ENCODE measurements around the gene TNFRSF8.
A peak's percentile ranks its signal among the peaks of the same experiment; 100 is the strongest.

The TNFRSF8 gene

DNA sequence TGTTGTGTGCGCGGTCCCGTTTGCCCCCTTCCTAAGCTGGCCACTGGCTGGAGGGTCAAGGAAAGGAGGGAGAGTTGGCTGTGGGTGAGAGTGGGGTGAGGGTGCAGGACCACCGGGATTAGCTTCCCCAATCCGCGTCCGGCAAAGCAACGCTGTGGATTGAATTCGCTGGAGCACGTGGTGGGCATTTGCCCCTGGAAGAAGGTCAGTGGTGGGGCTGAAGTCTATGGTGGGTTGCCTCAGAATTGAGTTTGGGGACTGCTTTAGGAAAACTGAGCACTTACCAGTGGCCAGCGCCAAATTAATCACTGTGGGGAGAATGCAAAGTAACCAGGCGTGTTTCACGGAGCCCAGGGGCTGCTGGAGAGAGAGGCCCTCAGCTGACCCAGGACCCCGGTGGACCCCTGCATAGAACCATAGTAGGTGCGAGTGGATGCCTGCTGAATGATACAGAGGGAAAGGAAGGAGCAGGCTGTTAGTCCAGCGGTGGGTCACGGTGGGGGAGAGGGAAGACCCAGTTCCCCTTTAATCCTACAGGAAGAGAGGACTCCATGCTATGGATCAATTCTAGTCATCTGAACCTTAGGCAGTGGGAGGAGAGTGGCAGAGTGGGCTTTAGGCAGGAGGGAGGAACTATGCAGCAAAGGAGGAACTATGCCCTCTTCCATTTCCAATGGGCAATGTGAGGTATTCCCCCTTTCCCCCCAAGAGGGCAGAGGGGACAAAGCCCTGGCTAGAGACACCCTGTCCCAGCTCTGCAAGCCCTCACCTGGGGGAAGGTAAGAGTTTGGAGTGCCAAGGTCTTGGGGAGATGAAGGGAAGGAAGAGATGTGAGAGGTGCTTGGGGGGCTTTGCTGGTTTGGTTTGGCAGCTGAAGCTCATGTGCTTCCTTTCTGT, 1.2 kb downstream of the TNFRSF8 start:
- DNase-seq: no peak

DNA sequence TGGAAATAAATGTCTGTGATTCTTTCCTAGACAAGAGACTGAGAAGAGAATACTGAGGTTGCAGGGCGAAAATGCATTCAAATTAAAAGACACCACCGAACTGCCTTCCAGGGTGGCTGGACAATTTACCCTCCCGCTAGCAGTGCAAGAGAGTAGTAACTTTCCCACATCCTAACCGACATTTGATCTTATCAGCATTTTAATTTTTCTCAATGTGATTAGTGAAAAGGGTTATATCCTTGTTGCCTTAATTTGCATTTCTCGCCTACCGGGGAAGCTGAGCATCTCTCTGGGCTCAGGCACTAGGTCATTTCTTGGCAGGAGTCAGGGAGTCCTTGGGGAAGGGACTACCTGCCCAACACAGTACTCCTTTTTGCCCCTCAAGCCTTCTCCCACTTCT, 2.8 kb downstream of the TNFRSF8 start:
- no peak for DNase-seq

DNA sequence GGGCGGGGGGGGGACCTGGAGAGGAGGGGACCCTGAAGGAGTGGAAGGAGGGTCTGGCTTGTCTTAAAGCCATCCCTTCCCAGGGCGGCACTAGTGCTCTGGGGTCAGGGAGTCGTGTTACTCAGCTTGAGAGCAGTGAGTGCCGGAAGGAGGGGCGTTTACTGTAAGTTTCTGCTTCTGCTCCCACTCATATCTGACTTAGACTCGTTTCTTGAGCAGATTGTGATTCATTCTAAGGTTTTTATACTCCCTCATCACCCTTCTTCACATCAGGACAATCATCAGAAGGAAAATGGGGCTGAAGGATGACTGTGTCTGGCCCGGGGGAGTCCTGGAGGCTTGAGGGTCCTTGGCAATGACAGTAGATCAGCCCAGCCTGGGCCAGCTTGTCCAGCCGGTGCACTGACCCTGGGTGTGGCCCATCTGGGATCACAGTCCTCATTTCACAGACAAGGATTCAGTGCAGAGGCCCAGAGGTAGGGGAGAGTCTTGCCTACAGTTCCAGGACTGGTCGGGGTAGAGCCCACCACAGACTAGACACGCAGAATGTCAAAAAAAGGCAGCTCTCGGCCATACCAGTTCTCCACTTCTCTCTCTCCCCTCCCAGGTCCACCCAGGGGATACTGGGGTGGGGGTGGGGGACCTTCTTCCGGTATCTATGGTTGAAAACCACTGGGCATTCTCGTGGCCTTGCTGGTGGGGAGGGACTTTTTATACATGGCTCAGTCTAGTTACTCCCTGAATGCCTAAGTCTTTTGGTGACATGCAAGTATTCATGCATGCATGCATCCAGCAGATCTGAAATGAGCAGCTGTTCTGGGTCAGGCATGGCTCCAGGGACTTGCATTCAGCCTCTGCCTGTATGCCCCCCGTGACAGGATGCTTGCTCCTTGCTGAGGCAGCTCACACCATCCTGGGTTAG, 5.1 kb downstream of the TNFRSF8 start:
- no peak for DNase-seq

DNA sequence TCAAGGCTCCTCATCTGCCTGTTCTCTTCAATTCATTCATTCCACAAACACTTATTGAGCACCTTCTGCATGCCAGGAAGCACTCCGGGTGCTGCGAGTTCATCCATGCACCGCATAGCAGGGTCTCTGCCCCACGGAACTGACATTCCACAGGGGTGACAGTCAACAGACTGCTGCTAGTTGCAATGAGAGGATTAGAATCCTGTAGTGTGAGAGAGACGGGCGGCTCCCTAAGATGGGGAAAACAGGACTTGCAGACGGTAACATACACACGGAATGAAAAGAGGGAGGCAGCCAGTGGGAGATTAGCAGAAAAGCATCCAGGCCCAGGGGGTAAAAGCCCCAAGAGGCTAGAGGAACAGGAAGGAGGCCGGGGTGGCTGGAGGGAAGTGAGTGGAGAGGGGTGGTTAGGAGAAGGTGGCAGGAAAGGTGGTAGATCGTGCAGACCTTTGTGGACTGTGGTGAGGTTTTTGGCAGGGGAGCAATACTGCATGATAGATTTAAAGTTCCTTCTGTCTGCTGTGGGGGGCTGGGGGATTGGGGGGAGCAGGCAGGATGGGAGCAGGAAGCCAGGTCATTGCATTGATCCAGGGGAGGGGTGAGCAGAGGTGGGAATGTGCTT, 6.6 kb downstream of the TNFRSF8 start:
- no peak for DNase-seq

DNA sequence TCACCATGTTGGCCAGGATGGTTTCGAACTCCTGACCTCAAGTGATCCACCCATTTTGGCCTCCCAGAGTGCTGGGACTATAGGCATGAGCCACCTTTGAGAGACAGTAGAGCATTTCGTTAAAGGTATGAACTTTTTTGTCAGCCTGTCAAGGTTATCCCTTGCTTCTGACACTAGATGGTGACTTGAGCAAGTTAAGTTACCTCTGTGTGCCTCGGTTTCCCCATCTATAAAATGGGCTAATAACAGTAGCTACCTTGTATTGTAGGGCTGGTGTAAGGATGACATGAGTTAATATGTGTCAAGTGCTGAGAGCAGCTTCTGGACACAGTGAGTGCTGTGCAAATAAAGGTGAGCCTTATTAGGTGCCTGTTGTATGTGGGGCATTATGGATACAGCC, 8.8 kb downstream of the TNFRSF8 start:
- no peak for DNase-seq

DNA sequence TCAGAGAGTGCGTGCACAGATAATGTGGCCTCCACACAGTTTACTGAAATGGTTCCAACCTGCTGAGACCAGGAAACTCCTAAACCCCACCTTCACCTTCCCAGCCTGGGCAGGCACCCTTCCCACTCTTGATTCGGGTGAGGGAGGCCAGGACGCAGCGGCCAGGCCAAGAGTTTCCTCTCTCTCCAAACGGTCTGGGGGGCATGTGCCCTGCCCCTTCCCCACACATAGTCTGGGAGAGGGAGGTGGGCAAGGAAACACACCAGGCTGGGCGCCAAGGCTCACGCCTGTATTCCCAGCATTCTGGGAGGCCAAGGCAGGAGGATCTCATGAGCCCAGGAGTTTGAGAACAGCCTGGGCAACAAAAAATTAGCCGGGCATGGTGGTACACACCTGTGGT, 9.6 kb downstream of the TNFRSF8 start:
- no peak for DNase-seq

DNA sequence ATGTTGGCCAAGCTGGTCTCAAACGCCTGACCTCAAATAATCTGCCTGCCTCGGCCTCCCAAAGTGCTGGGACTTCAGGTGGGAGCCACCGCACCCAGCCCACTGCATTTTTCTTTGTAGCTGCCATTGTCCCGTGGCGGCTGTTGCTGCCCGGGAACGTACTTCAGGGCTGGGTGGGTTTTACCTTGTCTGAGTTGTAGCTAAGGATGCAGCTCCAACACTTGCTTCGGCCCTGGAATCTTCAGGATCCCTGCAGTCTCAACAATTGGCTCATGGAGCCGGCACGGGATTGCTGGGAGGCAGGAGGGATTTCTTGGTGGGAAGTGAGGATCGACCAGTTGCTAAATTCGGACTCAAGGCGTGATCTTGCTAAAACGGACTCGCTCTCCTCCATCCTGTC, 10.7 kb downstream of the TNFRSF8 start:
- no peak for DNase-seq

DNA sequence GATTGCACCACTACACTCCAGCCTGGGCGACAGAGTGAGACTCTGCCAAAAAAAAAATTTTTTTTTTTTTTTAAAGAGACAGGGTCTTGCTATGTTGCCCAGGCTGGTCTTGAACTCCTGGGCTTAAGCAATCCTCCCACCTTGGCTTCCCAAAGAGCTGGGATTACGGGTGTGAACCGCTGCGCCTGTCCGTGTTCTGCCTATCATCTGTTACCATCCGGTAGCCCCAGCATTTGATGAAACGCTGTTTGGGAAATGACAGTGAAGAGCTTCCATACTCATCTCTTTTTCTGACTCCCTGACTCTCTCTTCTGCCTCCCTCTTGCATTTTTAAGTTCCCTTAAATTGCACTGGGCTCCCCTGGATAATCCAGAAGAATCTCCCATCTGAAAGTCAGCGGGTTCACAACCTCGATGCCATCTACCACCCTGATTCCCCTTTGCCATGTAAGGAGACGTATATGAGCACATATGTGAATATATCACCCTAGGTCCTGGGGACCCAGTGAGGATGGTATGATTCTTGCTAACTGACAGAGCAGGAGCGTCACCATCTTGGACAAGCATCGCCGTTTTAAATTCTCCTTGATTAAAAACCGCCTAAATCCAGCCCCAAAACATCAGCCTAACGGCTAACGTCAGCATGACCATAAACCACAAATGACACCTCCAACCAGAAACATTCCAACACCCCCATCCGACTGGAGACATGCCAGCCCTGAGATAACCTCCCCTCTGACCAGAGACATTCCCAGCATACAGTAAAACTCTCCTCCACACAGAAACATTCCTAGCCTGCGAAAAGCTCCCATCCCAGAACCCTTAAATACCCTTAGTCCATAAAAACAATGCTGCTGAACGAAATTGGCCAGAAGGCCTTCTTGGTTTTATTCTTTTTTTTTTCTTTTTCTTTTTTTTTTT, 12.4 kb downstream of the TNFRSF8 start:
- DNase-seq: no peak

DNA sequence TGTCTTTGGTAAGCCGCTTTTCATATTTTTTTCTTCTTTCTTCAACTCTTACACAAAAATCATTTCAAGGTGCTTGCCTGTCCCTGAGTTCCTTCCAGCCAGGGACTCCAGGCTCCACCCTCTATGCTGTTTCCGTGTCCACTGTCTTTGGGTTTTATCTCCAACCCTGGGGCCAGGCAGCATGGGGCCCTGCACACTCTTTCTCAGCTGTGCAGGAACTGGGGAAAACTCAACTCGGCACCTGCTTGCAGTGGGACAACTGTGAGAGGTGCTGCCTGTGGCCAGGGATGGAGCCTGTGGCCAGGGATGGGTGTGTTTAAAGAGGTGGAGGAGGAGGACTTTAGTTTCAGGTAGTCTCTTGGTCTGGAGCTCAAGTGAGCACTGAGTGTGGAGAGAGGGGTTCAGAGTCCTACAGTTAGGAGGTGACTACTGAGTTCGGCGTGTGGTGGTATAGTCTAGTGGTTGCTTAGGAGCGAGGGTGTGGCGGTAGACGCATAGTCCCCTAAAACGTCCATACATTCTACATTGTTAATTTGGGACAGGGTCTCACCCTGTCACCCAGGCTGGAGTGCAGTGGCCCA, 13.4 kb downstream of the TNFRSF8 start:
- DNase-seq: no peak

DNA sequence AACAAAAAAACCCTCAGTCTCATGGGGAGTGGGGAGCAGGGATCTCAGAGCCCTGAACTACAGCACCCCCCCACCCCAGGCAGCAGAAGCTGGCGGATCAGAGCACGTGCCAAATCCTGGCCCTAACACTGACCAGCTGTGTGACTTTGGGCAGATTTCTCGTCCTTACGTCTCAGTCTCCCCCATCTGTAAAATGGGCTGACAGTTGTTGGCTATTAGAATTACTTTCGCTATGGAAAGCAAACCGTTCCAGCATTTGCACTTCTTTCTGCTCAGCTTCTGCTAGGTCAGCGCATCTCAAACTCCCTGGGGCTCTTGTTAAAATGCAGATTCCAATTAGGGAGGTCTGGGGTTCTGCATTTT, 15.5 kb downstream of the TNFRSF8 start:
- DNase-seq: no peak

DNA sequence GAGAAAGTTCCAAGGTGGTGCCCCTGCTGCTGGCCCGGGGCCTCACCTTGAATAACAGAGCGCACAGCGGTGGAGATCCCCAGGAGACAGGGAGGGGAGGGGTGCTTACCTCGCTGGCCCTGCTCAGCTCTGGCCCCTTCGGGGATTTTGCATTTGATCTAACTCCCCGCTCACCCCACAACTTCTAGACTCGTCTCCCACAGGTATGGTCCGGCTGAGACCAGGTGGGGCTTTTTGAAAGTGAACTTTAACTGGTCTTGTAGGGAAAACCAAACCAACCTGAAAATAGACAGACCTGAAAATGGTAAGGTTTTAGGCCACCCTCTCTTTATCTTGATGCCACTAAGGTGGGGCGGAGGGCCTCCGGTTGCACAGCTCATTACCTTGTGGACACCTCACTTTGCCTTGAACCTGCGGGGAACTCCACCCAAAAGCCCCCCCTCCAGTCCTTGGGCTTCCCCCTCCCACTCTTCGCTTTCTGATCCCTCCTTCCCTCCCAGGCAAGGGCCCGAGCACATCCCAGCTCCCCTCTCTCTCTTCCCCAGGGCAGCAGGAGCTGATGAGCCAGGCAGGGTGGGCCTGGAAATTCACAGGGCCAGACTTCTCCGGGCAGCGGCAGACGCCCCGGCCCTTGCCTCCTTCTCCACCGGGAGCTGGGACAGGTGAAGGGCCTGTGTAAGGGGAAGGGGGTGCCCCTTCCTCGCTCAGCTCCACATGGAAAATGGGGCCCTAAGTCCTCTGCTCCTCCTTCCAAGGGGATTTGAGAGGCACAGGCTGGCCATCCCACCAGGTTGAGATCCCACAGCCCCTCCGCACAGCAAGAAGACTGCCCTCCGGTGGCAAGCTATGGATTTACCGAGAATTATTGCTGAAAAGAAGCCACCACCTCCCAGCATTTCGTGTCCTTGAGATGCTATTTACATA, 16.1 kb downstream of the TNFRSF8 start:
- no peak for DNase-seq

DNA sequence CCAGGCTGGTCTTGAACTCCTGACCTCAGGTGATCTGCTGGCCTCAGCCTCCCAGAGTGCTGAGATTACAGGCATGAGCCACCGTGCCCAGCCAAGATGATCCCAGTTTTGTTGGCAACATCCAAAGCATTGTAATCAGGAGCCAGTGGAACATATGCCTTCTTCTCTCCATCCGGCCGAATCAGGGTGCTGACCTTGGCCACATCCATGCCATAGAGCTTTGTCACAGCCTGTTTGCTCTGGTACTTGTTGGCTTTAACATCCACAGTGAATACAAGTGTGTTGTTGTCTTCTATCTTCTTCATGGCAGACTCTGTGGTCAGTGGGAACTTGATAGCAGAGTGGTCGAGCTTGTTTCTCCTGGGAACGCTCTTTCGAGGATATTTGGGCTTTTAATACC, 17.1 kb downstream of the TNFRSF8 start:
- DNase-seq: no peak

DNA sequence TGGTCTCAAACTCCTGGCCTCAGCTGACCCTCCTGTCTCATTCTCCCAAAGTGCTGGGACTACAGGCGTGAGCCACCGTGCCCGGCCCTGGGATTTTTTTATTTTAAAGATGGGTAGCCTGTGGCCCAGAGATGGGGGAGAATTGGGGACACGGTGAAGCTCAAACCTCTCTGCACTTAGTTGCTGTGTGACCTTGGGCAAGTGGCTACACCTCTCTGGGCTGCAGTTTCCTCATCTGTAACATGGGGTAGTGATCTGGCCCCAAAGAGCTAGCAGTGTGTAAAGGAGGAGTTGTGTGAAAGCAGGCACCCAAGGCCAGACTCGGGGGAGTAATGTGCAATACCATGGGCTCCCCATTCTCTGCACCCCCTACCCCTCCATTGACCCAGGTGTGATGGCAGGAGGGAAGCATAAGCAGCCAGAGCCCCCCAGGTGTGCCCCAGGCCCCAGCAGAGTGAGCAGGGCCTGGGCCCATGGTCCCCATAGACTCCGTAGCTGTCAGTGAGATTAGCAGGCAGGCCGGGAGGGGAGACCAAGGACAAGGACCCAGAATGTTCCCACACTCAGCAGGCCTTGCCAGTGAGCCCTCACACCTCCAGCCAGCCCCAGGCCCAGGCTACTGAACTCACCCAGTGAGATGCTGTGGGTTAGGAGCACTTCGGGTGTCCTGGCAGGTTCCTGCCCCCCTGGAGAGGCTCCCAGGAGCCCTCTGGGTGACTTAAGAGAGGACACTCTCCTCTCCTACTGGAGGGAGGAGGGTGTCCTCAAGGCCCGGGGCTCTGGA, 17.9 kb downstream of the TNFRSF8 start:
- DNase-seq: no peak

DNA sequence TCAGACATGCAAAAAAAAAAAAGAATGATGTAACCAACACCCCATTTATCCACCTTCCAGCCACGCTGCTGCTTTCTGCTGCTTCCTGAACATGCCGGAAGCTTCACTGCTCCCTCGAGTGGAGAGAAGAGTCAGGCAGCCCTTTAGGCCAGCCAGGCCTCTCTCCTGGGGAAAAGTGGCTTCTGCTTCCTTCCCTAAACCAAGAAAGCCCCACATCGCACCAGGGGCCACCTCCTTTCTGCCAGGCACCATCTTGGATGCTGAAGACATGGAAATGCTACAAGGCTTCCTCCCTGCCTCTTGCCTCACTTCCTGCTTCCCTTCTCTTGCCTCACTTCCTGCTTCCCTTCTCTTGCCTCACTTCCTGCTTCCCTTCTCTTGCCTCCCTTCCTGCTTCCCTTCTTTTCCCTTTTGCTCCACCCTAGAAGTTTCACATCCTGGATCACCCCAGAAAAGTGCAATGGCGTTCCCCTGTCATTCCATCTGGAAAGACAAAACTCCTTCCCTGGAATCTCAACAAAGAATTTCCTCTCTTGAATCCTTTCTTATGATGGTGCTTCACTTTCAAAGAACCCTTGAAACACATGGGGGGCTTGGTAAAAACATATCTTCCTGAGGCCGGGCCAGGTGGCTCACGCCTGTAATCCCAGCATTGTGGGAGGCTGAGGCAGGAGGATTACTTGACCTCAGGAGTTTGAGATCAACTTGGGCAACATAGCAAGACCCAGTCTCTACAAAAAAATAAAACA, 18.7 kb downstream of the TNFRSF8 start:
- DNase-seq: no peak

DNA sequence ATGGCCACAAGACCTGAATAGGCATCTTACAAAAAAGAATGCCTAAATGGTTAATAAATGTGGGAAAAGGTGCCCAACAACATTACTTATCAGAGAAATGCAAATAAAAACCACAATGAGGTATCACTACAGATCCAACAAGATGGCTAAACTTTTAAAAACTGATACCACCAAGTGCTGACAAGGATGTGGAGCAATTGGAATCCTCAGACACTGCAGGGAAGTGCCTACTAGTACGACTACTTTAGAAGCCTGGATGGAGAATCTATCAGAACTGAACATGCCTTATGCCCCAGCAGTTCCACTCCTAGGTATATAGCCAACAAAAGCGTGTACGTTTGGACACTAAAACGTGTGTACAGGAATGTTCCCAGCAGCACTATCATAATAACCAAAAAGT, 19.9 kb downstream of the TNFRSF8 start:
- no peak for DNase-seq

DNA sequence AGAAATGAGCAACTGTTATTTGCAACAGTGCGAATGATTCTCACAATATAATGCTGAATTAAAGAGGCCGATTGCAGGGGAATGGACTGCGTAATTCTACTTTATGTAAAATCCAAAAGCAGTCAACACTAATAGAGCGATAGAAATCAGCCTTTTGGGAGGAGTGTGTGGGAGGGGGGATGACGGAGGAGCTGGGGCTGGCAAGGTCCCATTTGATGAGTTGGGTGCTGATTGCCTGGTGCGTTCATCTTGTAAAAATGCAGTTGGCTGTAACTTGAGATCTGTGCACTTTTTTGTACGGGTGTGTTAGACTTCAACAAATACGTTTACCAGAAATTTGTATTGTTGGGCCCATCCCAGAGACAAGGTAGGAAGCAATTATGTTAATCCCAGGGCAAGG, 20.7 kb downstream of the TNFRSF8 start:
- no peak for DNase-seq

DNA sequence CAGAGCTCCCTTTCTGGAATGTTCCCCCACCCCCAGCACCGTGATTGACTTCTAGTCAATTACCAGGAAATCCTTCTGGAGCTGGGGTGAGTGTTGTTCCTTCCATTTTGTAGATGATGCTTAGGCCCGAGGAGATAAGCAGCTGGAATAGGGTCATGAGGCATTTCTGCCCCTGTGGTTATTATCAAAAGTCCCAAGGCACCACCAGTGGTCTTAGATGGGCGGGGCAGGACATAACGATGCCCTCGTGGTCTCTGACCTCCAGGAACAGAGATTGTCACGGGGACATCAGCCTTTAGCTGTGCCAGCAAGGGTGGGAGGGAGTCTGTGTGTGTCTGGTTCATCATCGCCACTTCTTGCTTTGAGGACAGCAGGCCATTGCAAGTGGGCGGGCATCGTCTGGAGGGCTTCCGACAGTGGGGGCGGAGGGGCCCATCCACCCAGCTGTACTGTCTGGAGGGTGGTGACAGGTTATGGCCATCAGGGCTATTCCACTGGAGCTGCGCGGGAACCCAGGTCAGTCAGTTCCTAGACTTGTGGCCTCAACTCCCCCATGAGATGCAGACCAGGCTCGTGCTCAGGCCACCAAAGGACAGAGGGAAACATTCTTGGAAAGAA, 22.6 kb downstream of the TNFRSF8 start:
- DNase-seq: no peak

DNA sequence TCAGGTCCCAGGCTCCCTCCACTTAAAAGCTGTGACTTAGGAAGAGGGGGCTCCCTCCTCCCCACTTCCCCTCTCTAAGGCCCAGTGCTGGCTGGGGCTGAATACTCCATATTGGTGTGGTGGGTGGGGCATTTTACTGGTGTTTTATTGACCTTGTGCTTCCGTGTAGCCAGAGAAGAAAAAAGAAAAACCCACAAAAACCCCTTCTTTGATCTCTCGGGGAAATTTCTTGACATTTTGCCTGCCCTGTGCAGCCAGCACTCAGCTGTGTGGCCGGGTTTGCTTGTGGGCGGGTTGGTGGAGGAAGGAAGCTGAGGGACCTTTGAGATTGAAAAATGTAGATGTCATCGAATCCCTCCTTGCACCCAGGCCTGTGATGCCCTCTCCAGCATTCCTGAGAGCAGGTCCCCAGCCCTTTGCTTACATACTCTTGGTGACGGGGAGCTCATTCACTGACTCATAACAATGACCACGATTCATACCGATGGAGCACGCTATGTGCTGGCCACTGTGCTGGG, 24.8 kb downstream of the TNFRSF8 start:
- DNase-seq: peak; percentile 26

DNA sequence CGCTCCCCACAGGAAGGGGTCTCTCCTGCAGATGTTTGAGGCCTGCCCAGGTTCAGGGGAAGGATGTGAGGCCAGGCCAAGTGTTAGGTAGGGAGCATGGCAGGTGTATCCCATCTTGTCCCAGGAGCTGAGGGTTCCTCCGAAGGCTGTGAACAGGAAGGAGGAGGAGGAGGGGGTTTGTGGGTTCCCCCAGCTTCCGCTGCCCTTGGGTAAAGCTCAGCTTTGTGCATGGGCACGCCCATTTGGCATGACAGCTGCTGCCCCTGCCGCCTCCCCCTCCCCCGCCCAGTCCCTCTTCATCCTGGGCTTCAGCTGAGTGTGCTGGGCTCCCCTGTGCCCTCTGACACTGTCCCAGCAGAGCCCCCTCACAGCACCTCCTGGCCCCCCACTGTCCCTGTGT, 25.5 kb downstream of the TNFRSF8 start:
- DNase-seq: peak; percentile 16

Measured in activated gamma-delta T cell (primary cell).